ELF-1 (cell line): ENCODE measurements around the gene ABLIM2.

Experiments
- DNase-seq: peaks from one replicate; pipeline ENCODE4 v3.0.0-alpha.2; 2016; ENCODE audit warnings: low read depth, low spot score

Gene ABLIM2

DNA sequence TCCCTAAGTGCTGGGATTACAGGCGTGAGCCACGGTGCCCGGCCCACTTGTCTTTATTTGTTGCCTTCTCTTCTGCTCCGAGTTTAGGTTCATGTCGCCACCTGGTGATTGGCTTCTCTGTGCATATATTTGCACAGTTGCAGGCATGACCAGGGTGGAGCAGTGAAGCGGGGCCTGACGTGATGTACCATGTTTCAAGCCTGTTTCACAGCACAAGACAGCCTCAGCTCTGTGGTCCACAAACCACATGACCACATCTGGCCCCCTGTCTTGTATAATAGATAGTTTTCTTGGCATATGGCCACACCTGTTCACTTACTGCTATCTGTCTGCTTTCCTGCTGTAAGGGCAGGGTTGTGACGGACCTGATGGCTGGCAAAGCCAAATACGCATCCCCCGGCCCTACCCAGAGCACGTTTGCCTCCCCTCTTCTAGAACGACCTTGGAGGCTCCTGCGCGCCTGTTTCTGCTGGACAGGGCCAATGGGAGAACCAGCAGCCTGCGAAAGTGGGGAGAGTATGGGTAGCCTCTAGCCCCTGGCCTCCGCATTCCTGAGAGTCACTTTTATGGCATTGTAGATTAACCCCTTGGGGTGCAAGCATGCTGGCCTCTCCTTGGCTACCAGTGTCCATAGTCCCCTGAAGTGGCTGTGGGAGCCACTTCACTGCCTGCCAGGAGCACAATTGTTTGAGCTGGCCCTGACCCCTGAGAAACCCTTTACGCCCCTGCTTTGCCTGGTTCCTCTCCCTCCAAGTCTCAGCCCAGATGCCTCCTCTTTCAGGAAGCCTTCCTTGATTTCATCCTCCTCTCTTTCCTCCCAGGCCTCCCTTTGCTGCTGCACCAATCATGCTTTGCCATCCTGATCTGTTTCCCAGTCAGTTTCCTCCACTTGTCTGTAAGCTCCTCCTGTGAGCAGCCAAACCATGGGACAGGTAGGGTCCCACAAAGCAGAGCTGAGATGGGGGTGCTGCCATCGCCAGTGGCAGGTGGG, 34.4 kb upstream of the ABLIM2 start:
- peak; percentile 54 for DNase-seq

DNA sequence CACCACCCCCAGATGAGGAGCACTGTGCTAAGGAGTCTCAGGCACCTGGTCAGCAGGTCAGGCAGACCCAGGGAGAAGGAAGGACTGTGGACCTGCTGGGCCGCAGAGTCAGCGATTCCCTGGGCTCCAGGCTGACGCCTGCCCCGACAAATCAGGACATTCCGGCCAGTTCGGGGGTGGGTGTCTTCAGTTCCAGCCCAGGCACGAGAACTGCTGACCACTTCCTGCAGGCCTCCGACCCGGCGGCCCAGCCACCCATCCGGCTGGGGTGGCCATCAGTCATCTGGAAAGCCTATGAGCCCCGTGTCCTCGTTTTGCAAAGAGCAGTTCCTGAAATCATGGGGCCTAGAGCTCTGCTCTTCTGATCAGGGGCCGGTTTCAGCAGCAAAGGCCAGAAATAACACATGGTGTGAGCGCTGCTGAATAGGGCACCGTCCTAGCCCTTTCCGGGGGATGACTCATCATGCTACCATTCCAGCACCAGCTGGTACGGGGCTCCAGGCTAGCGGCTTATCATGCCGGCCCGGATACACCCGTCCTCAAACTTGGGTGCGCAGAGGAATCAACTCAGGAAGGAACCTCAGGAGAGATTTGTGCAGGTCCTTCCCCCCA, 32.6 kb upstream of the ABLIM2 start:
- peak; percentile 70 for DNase-seq

DNA sequence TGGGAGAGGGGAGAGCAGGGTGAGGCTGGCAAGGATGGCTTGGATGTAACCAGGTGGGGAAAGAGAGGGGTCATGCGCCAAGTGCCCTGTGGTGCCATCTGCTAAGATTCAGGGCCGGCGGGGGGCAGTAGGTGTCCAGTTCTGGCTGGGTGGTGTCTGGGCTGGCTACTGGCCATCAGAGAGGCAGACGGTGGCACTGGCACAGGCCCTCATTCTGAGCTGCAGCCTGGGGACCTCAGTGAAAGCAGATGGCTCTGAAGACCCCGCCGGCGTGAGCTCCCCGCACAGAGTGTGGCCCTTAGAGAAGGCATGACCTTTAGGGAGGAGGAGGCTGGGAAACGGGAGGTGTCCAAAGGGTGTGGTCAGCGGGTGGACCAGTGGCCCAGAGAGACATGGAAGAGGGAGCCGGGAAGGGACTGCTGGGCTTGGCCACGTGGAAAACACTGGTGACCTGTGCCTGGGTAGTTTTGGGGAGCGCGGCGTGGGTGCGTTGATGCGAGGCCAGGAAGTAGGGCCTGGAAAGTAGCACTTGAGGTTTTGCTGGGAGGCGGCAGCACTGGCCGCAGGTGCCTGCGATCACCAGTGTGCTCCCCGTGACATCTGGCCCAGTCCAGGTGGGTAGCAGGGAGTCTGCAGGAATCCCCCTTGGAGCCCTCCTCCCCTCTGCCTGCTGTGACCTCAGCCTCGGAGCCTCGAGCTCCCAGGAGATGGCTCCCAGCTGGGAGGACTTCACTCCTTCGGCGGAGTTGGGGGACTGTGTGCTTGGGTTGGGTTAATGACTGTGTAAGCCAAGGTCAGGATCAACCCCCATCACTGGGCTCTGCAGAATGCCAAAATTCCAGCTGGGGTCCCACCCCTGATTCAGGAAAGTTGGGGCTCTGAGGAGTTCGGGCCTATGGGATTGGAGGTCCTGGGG, 31.2 kb upstream of the ABLIM2 start:
- no peak for DNase-seq

DNA sequence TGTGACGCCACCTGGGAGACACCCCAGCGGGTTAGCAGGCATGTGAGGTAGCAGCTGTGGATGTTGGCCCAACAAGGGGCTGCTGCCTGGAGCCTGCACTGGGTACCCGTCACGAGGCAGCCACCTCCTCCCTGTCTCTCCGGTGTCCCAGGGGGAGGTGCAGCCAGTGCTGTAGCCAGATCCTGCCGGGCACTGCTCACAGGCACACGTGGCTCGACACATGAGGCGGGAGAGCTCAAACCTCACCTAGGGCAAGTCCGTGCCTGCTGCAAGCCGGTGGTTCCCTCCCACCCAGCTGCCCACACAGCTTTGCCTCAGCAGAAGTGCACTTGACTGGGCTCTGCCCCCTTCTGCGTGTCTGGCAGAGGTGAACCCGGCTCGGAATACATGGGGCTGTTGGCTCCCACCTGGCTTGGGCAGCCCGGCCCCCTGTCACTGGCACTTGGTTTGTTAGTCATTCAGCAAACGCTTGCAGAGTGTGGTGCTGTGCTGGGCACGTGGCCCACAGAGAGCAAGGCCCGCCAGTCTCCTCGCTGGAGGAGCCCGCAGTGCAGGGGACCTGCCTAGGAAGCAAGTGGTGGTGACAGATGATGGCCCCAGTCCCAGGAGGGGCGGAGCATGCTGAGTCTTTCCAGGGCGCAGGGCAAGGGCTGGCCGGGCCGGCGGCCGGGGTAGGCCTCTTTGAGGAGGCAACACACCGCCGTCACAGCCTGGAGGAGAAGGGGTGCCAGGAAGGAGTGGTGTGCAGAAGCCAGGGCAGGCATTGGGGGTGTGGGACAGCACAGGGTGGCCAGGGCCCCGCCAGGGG, 30.3 kb upstream of the ABLIM2 start:
- no peak for DNase-seq

DNA sequence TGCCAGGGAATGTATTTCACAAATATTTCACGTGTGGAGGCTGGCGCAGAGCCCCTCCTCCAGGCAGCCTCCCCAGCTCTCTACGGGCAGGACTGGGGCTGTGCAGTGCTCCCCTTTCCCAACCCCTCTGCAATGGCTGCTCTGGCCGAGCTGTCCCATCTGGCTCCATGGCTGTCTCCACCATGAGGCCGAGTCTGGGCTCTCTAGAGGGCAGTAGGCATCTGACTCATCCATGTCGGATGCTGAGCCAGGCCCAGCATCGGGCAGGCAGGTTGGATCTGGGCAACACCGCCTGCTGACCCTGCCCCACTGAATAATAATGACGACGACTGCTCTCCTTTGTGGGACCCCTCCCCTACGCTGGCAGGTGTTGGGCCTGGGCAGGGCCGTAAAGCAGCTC, 29.5 kb upstream of the ABLIM2 start:
- no peak for DNase-seq

DNA sequence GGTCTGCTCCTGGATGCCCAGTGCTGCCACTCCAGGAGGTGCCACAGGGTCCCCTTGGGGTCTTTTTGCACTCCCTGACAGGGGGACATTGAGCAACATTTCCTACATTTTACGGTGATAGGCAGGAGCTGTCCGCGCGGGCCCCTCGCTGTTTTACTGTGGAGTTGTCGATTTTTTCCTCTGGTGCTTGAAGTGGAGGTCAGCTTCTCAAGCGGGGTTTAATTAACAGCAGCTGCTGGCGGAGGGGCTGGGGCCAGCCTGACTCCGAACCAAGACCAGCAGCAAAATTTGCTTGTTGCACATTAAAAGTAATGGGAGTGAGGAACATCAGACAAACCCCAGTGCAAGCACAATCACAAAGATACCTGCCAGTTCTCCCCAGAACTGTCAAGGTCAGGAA, 27.3 kb upstream of the ABLIM2 start:
- DNase-seq: no peak

DNA sequence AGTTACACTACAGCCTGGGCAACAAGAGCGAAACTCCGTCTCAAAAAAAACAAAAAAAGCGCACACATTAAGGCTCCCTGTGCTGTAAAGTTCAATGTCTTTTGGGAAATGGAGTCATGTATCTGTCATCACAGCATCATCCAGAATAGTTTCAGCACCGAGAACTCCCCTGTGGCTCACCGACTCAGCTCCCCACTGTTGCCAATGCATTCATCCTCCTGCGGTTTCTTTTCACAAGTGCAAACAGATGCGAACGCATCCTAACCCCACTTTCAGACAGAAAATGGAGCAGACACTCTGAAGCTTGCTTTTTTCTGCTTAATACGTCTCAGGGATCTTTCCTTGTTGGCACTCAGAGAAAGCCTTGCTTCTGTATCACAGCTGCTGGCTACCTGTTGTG, 26.7 kb upstream of the ABLIM2 start:
- DNase-seq: no peak

DNA sequence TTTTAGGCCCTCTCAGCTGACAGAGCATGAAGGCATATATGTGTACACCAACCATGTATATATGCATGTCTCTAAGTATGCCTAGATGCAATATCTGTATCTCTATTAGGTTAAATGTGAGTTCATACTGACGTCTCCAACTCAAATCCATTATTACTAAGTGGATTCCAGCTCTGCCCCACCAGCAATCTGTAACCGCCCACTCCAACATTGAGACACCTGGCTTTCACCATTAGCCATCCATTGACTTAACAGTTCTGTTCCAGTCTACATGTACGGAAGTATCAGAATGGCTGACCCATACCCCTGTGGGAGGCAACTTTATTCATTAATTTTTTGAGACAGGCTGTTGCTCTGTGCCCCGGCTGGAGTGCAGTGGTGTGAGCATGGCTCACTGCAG, 25.4 kb upstream of the ABLIM2 start:
- DNase-seq: no peak

DNA sequence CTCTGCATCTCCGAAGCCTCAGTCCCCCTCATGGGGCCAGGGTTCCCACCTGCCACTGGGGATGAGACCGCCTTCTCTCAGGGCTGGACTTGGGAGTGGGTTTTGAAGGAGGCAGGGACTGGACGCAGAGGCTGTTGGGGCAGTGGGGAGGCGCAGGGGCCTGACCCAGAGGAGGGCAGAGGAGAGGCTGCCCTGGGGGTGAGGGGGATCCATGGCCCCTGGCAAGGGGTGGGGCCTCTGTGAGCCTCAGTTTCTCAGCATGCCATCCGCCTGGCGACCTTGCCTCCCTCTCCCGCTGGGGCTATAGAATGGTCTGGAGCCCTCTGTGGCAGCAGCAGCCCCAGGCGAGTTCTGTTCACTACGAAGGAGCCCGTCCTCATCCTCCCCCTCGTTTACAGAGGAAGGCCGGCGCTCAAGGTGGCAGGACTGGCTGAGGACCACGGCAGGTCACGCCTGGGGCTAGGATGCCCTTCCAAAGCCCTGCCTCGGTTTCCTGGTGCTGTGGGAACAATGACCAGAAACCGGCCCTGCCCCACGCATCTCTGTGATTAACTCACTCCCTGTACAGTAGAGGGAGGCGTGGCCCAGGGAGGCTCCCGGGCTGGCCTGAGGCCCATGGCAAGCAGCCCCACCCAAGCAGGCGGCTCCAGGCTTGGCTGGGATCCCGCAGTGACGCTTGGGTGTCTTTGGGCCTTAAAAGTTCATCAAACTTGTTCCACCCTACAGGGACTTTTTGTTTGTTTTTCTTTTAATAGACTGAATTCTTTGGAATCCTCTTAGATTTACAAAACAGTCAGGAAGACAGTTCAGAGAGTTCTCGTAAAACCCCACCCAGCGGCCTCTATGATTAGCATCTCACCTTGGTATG, 24.5 kb upstream of the ABLIM2 start:
- peak; percentile 63 for DNase-seq

DNA sequence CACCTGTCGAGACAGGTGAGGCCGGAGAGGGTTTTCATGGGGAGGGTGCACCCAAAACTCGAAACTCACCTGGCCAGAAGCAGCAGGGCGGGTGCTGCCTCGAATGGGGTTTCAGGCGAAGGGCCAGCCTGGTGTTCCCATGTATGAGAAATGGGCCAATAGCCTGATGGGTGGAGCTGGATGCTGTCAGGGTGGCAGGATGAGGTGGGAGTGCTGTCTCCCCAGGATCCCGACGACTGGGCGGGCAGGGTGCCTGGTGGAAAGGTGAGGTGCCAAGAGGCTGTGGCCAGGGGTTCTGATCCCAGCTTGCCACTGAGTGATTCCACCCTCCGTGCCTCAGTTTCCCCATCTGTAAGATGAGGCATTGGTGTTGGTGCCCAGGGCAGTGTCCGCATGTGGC, 23.7 kb upstream of the ABLIM2 start:
- no peak for DNase-seq

DNA sequence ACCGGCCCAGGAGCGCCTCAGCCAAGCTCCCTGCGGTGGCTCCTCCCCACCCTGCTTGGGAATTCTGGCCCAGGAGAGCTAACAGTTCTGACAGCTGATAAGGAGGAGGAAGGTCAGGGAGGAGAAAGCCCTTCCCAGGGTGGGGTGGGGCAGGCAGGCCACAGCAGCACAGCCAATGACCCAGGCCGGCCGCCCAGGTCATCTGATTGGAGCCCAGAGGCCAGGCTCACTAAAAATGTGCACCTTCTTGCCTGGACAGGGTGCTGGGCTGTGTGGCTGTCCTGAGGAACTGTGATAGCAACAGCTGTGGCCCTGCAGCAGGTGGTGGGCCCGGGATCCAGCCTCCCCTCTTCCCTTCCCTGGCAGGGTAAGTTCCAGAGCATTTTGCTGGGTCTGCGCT, 23.2 kb upstream of the ABLIM2 start:
- peak; percentile 73 for DNase-seq

DNA sequence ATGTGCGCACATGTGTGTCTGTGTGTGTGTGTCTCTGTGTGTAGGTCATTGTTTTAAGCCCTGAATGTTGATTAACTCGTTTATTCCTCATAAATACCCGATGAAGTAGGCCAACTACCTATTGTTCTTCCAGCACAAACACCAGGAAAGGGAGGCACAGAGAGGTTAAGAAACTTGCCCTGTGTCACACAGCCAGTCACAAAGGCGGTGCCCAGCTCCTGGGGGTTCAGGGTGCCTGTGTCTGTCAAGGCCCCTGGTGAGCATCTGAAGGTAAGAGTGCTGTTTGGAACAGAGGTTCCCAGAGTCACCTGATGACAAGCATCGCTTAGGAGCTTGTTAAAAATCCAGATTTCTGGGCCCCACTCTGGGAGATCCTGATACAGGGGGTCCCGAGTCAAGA, 22.5 kb upstream of the ABLIM2 start:
- DNase-seq: no peak

DNA sequence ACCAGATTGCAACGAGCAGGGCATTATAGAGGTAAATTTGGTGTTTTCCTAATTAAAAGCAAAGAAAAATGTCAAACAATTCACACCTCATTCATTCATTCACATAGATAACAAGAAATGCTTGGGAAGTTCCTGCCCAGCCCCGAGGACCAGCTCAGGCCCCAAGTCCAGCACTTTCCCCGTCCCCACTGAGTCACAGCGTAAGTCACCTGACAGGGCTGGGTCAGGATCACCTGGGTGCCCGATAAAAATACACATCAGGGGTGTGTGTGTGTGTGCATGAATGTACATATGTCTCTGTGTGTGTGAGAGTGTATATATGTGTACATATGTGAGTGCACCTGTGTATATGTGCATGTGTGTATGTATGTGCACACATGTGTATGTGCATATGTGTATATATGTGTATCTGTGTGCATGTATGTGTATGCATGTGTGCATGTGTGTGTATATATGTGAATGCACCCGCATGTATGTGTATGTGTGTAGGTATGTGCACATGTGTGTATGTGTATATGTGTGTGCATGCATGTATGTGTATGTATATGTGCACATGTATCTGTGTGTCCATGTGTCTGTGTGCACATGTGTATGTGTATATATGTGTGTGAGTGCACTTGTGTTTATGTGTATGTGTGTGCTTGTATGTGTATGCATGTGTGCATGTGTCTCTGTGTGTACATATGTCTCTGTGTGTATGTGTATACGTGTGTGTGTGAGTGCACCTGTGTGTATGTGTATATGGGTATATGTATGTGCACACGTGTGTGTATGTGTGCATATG, 21.9 kb upstream of the ABLIM2 start:
- no peak for DNase-seq

DNA sequence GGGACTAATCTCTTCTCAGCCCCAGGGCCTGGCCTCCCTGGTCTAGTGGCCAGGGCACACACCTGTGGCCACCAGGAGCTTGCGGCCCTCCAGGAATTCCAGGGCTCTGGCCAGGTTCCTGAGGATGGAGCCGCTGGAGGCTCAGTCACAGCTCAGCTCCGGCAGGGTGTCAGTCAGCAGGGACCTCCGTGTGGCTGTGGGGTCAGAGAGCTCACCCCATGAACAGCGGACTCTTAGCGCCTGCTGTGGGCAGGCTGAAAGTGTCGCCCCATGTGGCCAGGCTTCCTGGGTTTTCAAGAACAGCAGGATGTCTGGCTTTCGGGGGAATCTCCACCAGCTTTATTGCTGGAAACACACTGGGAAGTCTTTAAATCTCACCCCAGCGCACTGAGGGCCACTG, 21.2 kb upstream of the ABLIM2 start:
- DNase-seq: no peak

DNA sequence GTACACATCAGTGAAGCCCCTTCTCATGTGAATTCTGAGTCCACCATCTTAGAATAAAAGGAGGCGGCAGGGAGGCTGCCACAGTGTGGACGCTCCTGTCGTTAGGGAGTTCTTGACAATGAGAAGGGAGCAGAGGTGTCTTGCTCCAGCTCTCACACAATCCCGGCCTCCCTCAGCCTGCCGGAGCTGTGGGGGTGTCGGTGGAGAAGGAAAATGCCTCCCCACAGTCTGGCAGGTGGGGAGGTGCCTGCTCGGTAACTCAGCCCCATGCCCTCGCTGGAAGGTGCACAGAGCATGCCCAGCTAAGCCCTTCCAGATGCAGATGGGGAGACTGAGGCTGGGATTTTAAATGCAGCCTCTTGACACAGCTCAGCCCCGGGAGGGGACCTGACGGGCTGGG, 20.5 kb upstream of the ABLIM2 start:
- no peak for DNase-seq

DNA sequence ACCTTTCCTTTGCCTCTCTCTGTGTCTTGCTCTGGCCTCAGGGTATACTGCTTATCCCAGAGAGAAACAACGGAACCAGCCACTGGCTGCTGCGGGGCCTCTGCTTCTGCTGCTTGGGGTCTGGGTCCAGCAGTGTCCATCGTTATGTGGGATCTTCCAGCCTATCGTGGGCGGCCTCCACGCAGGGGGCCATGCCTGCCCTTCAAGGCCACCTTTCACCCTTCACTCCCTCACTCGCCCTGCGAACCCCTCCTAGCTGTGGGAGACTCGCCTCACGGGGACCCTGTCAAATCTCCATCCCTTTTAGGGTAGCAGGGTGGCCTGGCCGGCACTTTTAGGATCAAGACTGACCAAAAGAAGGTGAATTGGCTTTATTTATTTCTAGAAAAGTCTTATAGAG, 19.3 kb upstream of the ABLIM2 start:
- no peak for DNase-seq

DNA sequence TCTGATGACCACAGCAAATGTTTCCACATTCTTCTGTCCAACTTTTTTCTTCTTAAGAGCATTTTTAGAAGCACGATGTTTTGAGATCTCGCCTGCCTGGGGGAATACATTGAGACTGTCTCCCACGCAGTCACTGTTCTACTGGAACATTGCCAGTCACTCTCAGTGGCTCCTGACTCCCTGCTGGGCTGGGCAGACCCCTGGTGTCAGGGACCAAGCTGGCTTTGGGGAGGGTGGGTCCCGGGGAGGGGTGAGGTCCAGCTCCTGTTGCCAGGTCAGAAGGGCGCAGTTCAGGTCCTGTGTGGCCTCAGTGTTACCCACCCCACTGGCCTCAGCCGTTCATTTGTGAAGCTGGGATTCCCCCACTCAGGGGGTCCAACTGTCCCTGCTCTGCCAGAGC, 18.9 kb upstream of the ABLIM2 start:
- DNase-seq: no peak

DNA sequence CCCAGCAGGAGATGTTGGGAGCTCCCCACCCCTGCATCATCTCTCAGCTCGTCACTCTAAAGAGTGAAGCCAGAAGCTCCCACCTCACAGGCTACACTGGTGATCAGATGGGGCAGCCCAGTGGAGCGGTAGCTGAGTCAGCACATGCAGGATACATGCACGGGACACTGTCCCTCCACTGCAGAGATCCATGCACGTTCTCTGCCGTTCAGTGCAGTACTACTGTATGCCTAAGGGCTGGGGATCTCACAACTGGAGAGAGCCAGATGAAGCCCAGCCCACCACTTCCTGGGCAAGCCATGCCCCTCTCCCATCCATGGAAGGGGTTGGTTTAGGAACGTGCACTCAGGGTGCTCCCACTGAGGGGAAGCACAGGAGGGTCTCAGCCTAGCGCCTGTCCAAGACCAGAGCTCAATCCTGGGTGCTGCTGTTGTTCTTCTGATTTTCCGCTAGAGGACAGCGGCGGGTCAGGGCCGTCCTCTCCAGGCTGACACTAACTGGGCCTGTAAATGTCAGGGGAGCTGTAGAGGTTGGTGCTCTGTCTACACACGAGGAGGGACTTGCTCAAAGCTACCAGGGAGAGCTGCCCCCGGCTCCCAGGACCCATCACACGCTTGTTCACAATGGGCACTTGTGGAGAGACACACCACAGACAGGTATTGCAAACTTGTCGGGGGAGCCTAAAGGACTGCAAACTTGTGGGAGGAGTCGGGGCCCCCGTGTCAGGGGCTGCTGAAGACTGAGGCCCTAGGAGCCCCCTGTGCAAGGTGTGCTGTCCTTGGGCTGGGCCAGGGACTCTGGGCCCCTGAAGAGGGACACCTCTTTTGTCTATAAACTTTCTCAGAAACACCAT, 18.2 kb upstream of the ABLIM2 start:
- peak; percentile 77 for DNase-seq

DNA sequence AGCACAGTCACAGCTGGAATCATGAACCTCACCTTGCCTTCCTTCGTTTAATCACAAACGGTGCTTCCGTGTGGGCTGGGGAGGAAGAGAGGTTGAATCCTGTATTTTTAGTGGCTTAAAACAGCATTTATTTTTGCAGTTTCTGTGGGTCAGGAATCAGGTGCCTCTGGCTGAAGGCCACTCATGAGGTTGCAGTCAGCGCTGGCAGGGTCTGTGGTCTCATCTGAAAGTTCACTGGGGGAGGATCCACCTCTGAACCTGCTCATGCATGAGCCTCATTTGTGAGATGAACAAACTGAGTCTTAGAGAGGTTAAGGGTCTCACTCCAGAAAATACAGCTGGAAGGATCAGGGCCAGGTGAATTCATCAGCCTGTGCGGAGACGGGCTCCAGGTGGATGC, 17.1 kb upstream of the ABLIM2 start:
- no peak for DNase-seq
